ENCODE data around the gene CACNA2D4.

CACNA2D4 gene

GRCh38 chr12:1876086-1876485 is 42.4 kb downstream of the CACNA2D4 start:
- TF ChIP-seq CTCF (conservative IDR thresholded peaks at IDR 0.05; ENCODE audit: low read depth, low read length): no peak

GRCh38 chr12:1875608-1876007 is 42.8 kb downstream of the CACNA2D4 start:
- DNase-seq (ENCODE audit: low read depth): no peak
- no peak for TF ChIP-seq CTCF (conservative IDR thresholded peaks at IDR 0.05; ENCODE audit: low read depth, low read length)
- no peak overlapping the region for H3K4me3 ChIP-seq (ENCODE audit: low read depth, low read length)

More at GRCh38 chr12:1876086-1876485, 42.4 kb downstream of the CACNA2D4 start:
- no peak overlapping the region for H3K4me3 ChIP-seq (ENCODE audit: low read depth, low read length)
- no peak for DNase-seq (ENCODE audit: low read depth)

GRCh38 chr12:1873531-1874510 is 44.6 kb downstream of the CACNA2D4 start:
- no peak for TF ChIP-seq CTCF (conservative IDR thresholded peaks at IDR 0.05; ENCODE audit: low read depth, low read length)
- H3K4me3 ChIP-seq (ENCODE audit: low read depth, low read length): no peak overlapping the region
- no peak for DNase-seq (ENCODE audit: low read depth)

GRCh38 chr12:1872448-1872847 is 46.0 kb downstream of the CACNA2D4 start:
- TF ChIP-seq CTCF (conservative IDR thresholded peaks at IDR 0.05; ENCODE audit: low read depth, low read length): no peak
- H3K4me3 ChIP-seq (ENCODE audit: low read depth, low read length): no peak overlapping the region
- DNase-seq (ENCODE audit: low read depth): no peak

GRCh38 chr12:1872001-1872400 is 46.5 kb downstream of the CACNA2D4 start:
- TF ChIP-seq CTCF (conservative IDR thresholded peaks at IDR 0.05; ENCODE audit: low read depth, low read length): no peak
- DNase-seq (ENCODE audit: low read depth): no peak
- H3K4me3 ChIP-seq (ENCODE audit: low read depth, low read length): no peak overlapping the region

- no peak for TF ChIP-seq CTCF (conservative IDR thresholded peaks at IDR 0.05; ENCODE audit: low read depth, low read length)
- H3K4me3 ChIP-seq (ENCODE audit: low read depth, low read length): no peak overlapping the region
- DNase-seq (ENCODE audit: low read depth): no peak
Measured at GRCh38 chr12:1870998-1871917, 47.2 kb downstream of the CACNA2D4 start.

Measured in choroid plexus epithelial cell (primary cell).